H1 (cell line): Measurements from ENCODE around the gene ZNF530. TPM values are rescaled to one million over a fixed set of nuclear protein-coding genes. Genes with fewer than 3 reads are reported as not detected.
A peak's percentile ranks its signal among the peaks of the same experiment; 100 is the strongest.

ENCODE experiments used
- CTCF ChIA-PET: fragments of 300-600 bp; sonication (Branson Sonifier 250); formaldehyde crosslinking; loops from one replicate; lab custom pipeline; 2021; ENCODE audit not compliant: partially characterized antibody; lab: Charles Lee
- POLR2A ChIA-PET: fragments of 300-600 bp; sonication (Branson Sonifier 250); formaldehyde crosslinking; loops from one replicate; lab custom pipeline; 2021; ENCODE audit warnings: inconsistent platforms; ENCODE audit not compliant: partially characterized antibody; lab: Charles Lee
- DNase-seq, 2 experiments: peaks; one replicate each; pipeline versions ENCODE4 v3.0.0 to v3.0.0-alpha.2; 2010 to 2022; ENCODE audit warnings: low spot score in 2 of 2, low read depth in 1 of 2, mixed read lengths in 1 of 2
- FAIRE-seq: peaks from 2 replicates; lab custom pipeline; 2011; peaks lifted over from hg19 to GRCh38; lab: Jason Lieb, UNC
- H2AFZ ChIP-seq: 2 replicates; pipeline ENCODE4 v1.8.1; 2012; ENCODE audit warnings: low read length, inconsistent platforms
- H2AK5ac ChIP-seq: 2 replicates; pipeline ENCODE4 v1.6.1; 2013; ENCODE audit warnings: low read depth, low read length
- H2BK120ac ChIP-seq: replicated peaks from 2 replicates; pipeline ENCODE3; 2013; ENCODE audit warnings: low read depth, low read length, inconsistent platforms
- H2BK12ac ChIP-seq: 2 replicates; pipeline ENCODE4 v1.6.1; 2013; ENCODE audit warnings: low read depth, low read length
- H2BK15ac ChIP-seq: 2 replicates; pipeline ENCODE4 v1.6.1; 2013; ENCODE audit warnings: low read length
- H2BK20ac ChIP-seq: 2 replicates; pipeline ENCODE4 v1.6.1; 2013; ENCODE audit warnings: low read length
- H2BK5ac ChIP-seq: 2 replicates; pipeline ENCODE4 v1.6.1; 2013; ENCODE audit warnings: low read depth, low read length
- H3K14ac ChIP-seq: 2 replicates; pipeline ENCODE4 v1.6.1; 2013; ENCODE audit warnings: inconsistent platforms; ENCODE audit not compliant: insufficient read length
- H3K18ac ChIP-seq: 2 replicates; pipeline ENCODE4 v1.6.1; 2013; ENCODE audit warnings: low read length; ENCODE audit errors: extremely low read depth
- H3K23ac ChIP-seq: 2 replicates; pipeline ENCODE4 v1.6.1; 2013; ENCODE audit warnings: inconsistent platforms; ENCODE audit not compliant: insufficient read length
- H3K23me2 ChIP-seq: 2 replicates; pipeline ENCODE4 v1.6.1; 2013; ENCODE audit warnings: low read depth, low read length
- H3K27ac ChIP-seq: 2 replicates; pipeline ENCODE4 v1.6.1; 2011; ENCODE audit warnings: low read depth, low read length, inconsistent platforms
- H3K27me3 ChIP-seq, 4 experiments: replicated peaks in 1 of 4; 1 replicate in 1 of 4; 2 replicates in 3 of 4; pipeline versions ENCODE4 v1.6.1 to v1.8.1; 2011 to 2013; ENCODE audit warnings: low read length in 3 of 4, mild to moderate bottlenecking in 3 of 4, inconsistent platforms in 2 of 4, mixed read lengths in 2 of 4, moderate library complexity in 1 of 4; ENCODE audit not compliant: control insufficient read depth in 3 of 4, insufficient read depth in 3 of 4; ENCODE audit errors: extremely low read depth in 1 of 4
- H3K36me3 ChIP-seq, 4 experiments: 2 replicates each; pipeline versions ENCODE4 v1.6.1 to v1.8.1; 2011 to 2013; ENCODE audit warnings: mild to moderate bottlenecking in 4 of 4, low read length in 3 of 4, moderate library complexity in 2 of 4, control low read depth in 1 of 4, inconsistent platforms in 1 of 4; ENCODE audit not compliant: insufficient read depth in 4 of 4, control insufficient read depth in 2 of 4
- H3K4ac ChIP-seq: replicated peaks from 2 replicates; pipeline ENCODE3; 2013; ENCODE audit warnings: low read length, low read depth, mixed read lengths, inconsistent platforms; ENCODE audit not compliant: insufficient read length
- H3K4me1 ChIP-seq, 4 experiments: replicated peaks in 1 of 4; 1 replicate in 1 of 4; 2 replicates in 3 of 4; pipeline versions ENCODE4 v1.6.1 to v1.8.1; 2011 to 2013; ENCODE audit warnings: low read length in 3 of 4, inconsistent platforms in 2 of 4, mixed read lengths in 1 of 4; ENCODE audit not compliant: insufficient read depth in 4 of 4, control insufficient read depth in 3 of 4
- H3K4me2 ChIP-seq, 2 experiments: 2 replicates each; pipeline versions ENCODE4 v1.6.1 to v1.8.1; 2011 to 2013; ENCODE audit warnings: low read depth in 2 of 2, low read length in 2 of 2, control low read depth in 1 of 2, inconsistent platforms in 1 of 2, mild to moderate bottlenecking in 1 of 2; ENCODE audit not compliant: insufficient read depth in 1 of 2
- H3K4me3 ChIP-seq, 4 experiments: fragments of 200-600, 300-600 bp in 1 of 4; sonication (generic), shearing (Covaris generic), sonication (Bioruptor Twin) in 1 of 4; 2 replicates each; pipeline versions ENCODE4 v1.5.1 to v1.8.1; 2011 to 2016; ENCODE audit warnings: low read length in 4 of 4, low read depth in 3 of 4, control low read depth in 2 of 4, inconsistent platforms in 2 of 4, mild to moderate bottlenecking in 2 of 4, mixed read lengths in 1 of 4, moderate library complexity in 1 of 4; ENCODE audit not compliant: insufficient read depth in 2 of 4; ENCODE audit errors: extremely low read depth in 1 of 4
- H3K56ac ChIP-seq: replicated peaks from 2 replicates; pipeline ENCODE3; 2013; ENCODE audit warnings: low read depth, mild to moderate bottlenecking, mixed read lengths, low read length, inconsistent platforms; ENCODE audit not compliant: insufficient read length
- H3K79me1 ChIP-seq: 2 replicates; pipeline ENCODE4 v1.6.1; 2013; ENCODE audit warnings: low read depth, low read length, control low read depth
- H3K79me2 ChIP-seq, 2 experiments: 2 replicates each; pipeline versions ENCODE4 v1.6.1 to v1.8.1; 2012 to 2013; ENCODE audit warnings: low read length in 2 of 2, mild to moderate bottlenecking in 2 of 2, inconsistent platforms in 1 of 2; ENCODE audit not compliant: insufficient read depth in 2 of 2, control insufficient read depth in 1 of 2
- H3K9ac ChIP-seq, 4 experiments: replicated peaks in 1 of 4; 1 replicate in 1 of 4; 2 replicates in 3 of 4; pipeline versions ENCODE4 v1.6.1 to v1.8.1; 2011 to 2013; ENCODE audit warnings: low read depth in 3 of 4, low read length in 3 of 4, control low read depth in 2 of 4, mild to moderate bottlenecking in 2 of 4, moderate library complexity in 2 of 4, inconsistent platforms in 1 of 4; ENCODE audit errors: extremely low read depth in 1 of 4
- H3K9me3 ChIP-seq, 2 experiments: 2 replicates each; pipeline versions ENCODE4 v1.6.1 to v1.8.1; 2012 to 2013; ENCODE audit warnings: mild to moderate bottlenecking in 2 of 2, moderate library complexity in 2 of 2, control low read depth in 1 of 2, inconsistent platforms in 1 of 2, low read depth in 1 of 2, low read length in 1 of 2, mixed read lengths in 1 of 2; ENCODE audit not compliant: insufficient read depth in 2 of 2
- H4K20me1 ChIP-seq, 2 experiments: replicated peaks in 1 of 2; 2 replicates each; pipeline versions ENCODE3 to v1.8.1; 2011 to 2013; ENCODE audit warnings: inconsistent platforms in 2 of 2, low read length in 2 of 2, mild to moderate bottlenecking in 1 of 2; ENCODE audit not compliant: insufficient read depth in 2 of 2, control insufficient read depth in 1 of 2
- H4K5ac ChIP-seq: 2 replicates; pipeline ENCODE4 v1.6.1; 2013; ENCODE audit warnings: low read length, low read depth, mixed read lengths, inconsistent platforms; ENCODE audit not compliant: insufficient read length
- H4K8ac ChIP-seq: 2 replicates; pipeline ENCODE4 v1.8.0; 2013; ENCODE audit warnings: mild to moderate bottlenecking, moderate library complexity, low read length, inconsistent platforms; ENCODE audit not compliant: insufficient read depth; ENCODE audit errors: extremely low read depth
- H4K91ac ChIP-seq: replicated peaks from 2 replicates; pipeline ENCODE3; 2013; ENCODE audit warnings: low read length, mixed read lengths, inconsistent platforms; ENCODE audit not compliant: insufficient read length
- BACH1 ChIP-seq: IDR thresholded peaks from 2 replicates; pipeline ENCODE4 v1.6.1; 2012; ENCODE audit warnings: low read length, improper control_type of control experiment
- CHD1 ChIP-seq: IDR thresholded peaks from 2 replicates; pipeline ENCODE4 v1.6.1; 2012; ENCODE audit warnings: low read depth, low read length, improper control_type of control experiment
- CHD2 ChIP-seq: IDR thresholded peaks from 2 replicates; pipeline ENCODE4 v1.6.1; 2012; ENCODE audit warnings: low read length, improper control_type of control experiment
- EGR1 ChIP-seq: IDR thresholded peaks from 2 replicates; pipeline ENCODE4 v1.6.1; 2011; ENCODE audit warnings: low read depth, low read length, borderline replicate concordance
- GTF2F1 ChIP-seq: IDR thresholded peaks from 2 replicates; pipeline ENCODE4 v1.6.1; 2012; ENCODE audit warnings: low read depth, low read length, improper control_type of control experiment, borderline replicate concordance
- JUND ChIP-seq: IDR thresholded peaks from 2 replicates; pipeline ENCODE4 v1.6.1; 2011; ENCODE audit warnings: mild to moderate bottlenecking, improper control_type of control experiment, low read length
- KDM5A ChIP-seq: fragments of 200-600 bp; IDR thresholded peaks from 2 replicates; pipeline ENCODE4 v1.7.1; 2012; ENCODE audit warnings: mild to moderate bottlenecking, low read length, inconsistent platforms, mixed read lengths
- MAX ChIP-seq: IDR thresholded peaks from 2 replicates; pipeline ENCODE4 v1.6.1; 2012; ENCODE audit warnings: inconsistent platforms
- POLR2A ChIP-seq, 2 experiments: IDR thresholded peaks; 1 replicate in 1 of 2; 2 replicates in 1 of 2; pipeline ENCODE4 v1.6.1; 2011; ENCODE audit warnings: low read depth in 2 of 2, low read length in 2 of 2, mild to moderate bottlenecking in 2 of 2; ENCODE audit errors: control extremely low read depth in 1 of 2
- SUZ12 ChIP-seq: fragments of 200-600 bp; sonication (generic); IDR thresholded peaks from 2 replicates; pipeline ENCODE4 v1.6.1; 2012; ENCODE audit warnings: mild to moderate bottlenecking, inconsistent platforms, low read length, moderate library complexity, mixed read lengths
- TBP ChIP-seq: IDR thresholded peaks from 2 replicates; pipeline ENCODE4 v1.6.1; 2011; ENCODE audit warnings: low read depth, low read length, improper control_type of control experiment
- WGBS, 2 experiments: shearing (Covaris generic) in 1 of 2; methylation state at CpG; one replicate each; pipeline versions ENCODE4 v1.1.6 to v1.1.7; 2013 to 2015; ENCODE audit warnings: low lambda C conversion rate in 2 of 2, mixed read lengths in 2 of 2, inconsistent platforms in 1 of 2, low coverage in 1 of 2, missing lambda C conversion rate in 1 of 2; ENCODE audit not compliant: insufficient replicate concordance in 2 of 2, insufficient coverage in 1 of 2, insufficient read length in 1 of 2; ENCODE audit errors: extremely low coverage in 1 of 2, missing lambda C conversion rate in 1 of 2; 5-methylcytosine and 5-hydroxymethylcytosine counted together
- long read RNA-seq, 2 experiments: library from RNA in 1 of 2; library from capped mRNA in 1 of 2; stranded (forward); transcript quantifications; one replicate each; pipeline ENCODE4 v2.0.0, GENCODE V29; 2021; ENCODE audit warnings: inconsistent platforms in 1 of 2
- polyA minus RNA-seq, 3 experiments: library from RNA; depleted of rRNA, polyadenylated mRNA; stranded (reverse); fragments of >200 nt; gene quantifications; 1 replicate in 2 of 3; 2 replicates in 1 of 3; pipeline ENCODE4 v1.2.3, GENCODE V29; 2011
- polyA plus RNA-seq, 7 experiments: library from polyadenylated mRNA; depleted of rRNA in 3 of 7; stranded (reverse) in 5 of 7; unstranded in 2 of 7; fragments of >200 nt in 5 of 7; fragments of 200-250 nt in 2 of 7; gene quantifications; 1 replicate in 5 of 7; 2 replicates in 1 of 7; 4 replicates in 1 of 7; pipeline versions ENCODE4 v1.2.1 to v1.2.3, GENCODE V29; 2011 to 2013; ENCODE audit warnings: missing spikeins in 2 of 7, mixed read lengths in 2 of 7
- total RNA-seq: library from RNA; stranded (reverse); fragmentation: NEBNext Ultra II Directional; extraction: Animal tissue kit (Norgen Biotek cat#: 25700); gene quantifications from 2 replicates; pipeline ENCODE4 v1.2.1, GENCODE V29; 2021

Gene ZNF530
- total RNA-seq, result 6.3 and 9.3 TPM in 2 replicates
- polyA plus RNA-seq (2011; rRNA removed), result 4.2 and 4.7 TPM in 2 replicates
- polyA plus RNA-seq (2011; cell fraction: cytosol; rRNA removed), result 7.3 TPM
- 5.4 TPM for polyA plus RNA-seq (2011; cell fraction: nucleus; rRNA removed)
- polyA plus RNA-seq (2012, experiment 1 of 2), result 5.7 to 7.5 TPM (median 5.9 TPM) in 4 replicates
- polyA plus RNA-seq (2012, experiment 2 of 2), result 3.8 TPM
- polyA plus RNA-seq (2013, experiment 1 of 2), result 3.7 TPM
- polyA plus RNA-seq (2013, experiment 2 of 2), result 3.9 TPM
- polyA minus RNA-seq (2011; rRNA and poly(A)+ RNA removed), result 8.1 and 8.3 TPM in 2 replicates
- polyA minus RNA-seq (2011; cell fraction: cytosol; rRNA and poly(A)+ RNA removed), result 8.1 TPM
- polyA minus RNA-seq (2011; cell fraction: nucleus; rRNA and poly(A)+ RNA removed), result 13.6 TPM
- long read RNA-seq, experiment 1, partial matches to known transcripts, result 0 of 4 reads
- long read RNA-seq, experiment 1, other reads (novel, unspliced or antisense), result 3 of 4 reads
- long read RNA-seq, experiment 2, partial matches to known transcripts, result 0 of 1 reads
- long read RNA-seq, experiment 2, other reads (novel, unspliced or antisense), result 0 of 1 reads

GRCh38 chr19:57599761-57600383, at the start of gene ZNF530:
Gene ZNF530 (plus strand): TSS chr19:57599885. CDS start chr19:57604346, 4,461 bp downstream.
- DNase-seq, result peak; percentile 72 to 87
- TF ChIP-seq EGR1, result no peak
- no peak for TF ChIP-seq POLR2A (IDR thresholded peaks at IDR 0.05; ENCODE audit: control extremely low read depth in 1 of 2, low read depth in 2 of 2, low read length in 2 of 2)
- TF ChIP-seq SUZ12, result no peak
- no peak for TF ChIP-seq TBP
- TF ChIP-seq GTF2F1, result no peak
- peak; percentile 76; the same call in 1 of the 2 replicates for TF ChIP-seq CHD2
- no peak for TF ChIP-seq BACH1
- TF ChIP-seq CHD1, result no peak
- TF ChIP-seq MAX, result no peak
- TF ChIP-seq KDM5A, result no peak
- TF ChIP-seq JUND, result peak; percentile 25; the same call in 1 of the 2 replicates

More at GRCh38 chr19:57599761-57600383, at the start of gene ZNF530:
- ChIA-PET POLR2A (interaction anchor here (1.2 to 3.0 kb wide), 8 partner anchors 15 to 164 kb away, joined by 3 to 12 read pairs (median 6); partner anchors contain the start of genes ZIK1, ZNF134, ZNF154 and ZNF551), CTCF (interaction anchor here (0.9 to 1.4 kb wide), 2 partner anchors 11 to 51 kb away, joined by 3 read pairs; no protein-coding TSS in a partner anchor)
- 0 out of 4 replicates have a peak, but pooled peaks cover 0 to 7% of the 10 kb centered on the region in 2 experiments for H3K79me2 ChIP-seq
- H3K14ac ChIP-seq, result no peak within 1 kb of the TSS
- H2BK15ac ChIP-seq, result no peak within 1 kb of the TSS
- peaks cover 0 to 5% (median 2%) of the 10 kb centered on the region in 4 experiments; a peak in 2 of 8 replicates for H3K36me3 ChIP-seq
- H3K23me2 ChIP-seq, result peaks cover 7% of the 10 kb centered on the region
- H4K5ac ChIP-seq, result no peak within 1 kb of the TSS
- H3K27me3 ChIP-seq, result no peaks in the 10 kb centered on the region
- H3K4me1 ChIP-seq, result peaks cover 0 to 3% (median 2%) of the 10 kb centered on the region in 4 experiments; a peak in 3 of 7 replicates
- peak within 1 kb of the TSS; percentile 93 for H2AFZ ChIP-seq
- H3K4ac ChIP-seq, result no peak within 1 kb of the TSS
- no peak within 1 kb of the TSS for H2BK20ac ChIP-seq
- H3K23ac ChIP-seq, result no peak within 1 kb of the TSS
- FAIRE-seq, result peak; percentile 93
- H2BK120ac ChIP-seq, result no peak within 1 kb of the TSS
- no peak within 1 kb of the TSS for H3K56ac ChIP-seq
- H3K79me1 ChIP-seq, result peaks cover 2% of the 10 kb centered on the region; the same call in 1 of the 2 replicates
- no peak within 1 kb of the TSS for H2BK12ac ChIP-seq
- H4K8ac ChIP-seq, result peak within 1 kb of the TSS; percentile 53
- peak within 1 kb of the TSS; percentile 74 to 90 (median 82) for H3K4me3 ChIP-seq
- H3K9me3 ChIP-seq, result no peaks in the 10 kb centered on the region
- no peak within 1 kb of the TSS for H4K91ac ChIP-seq
- peak within 1 kb of the TSS; percentile 87 to 92 for H3K4me2 ChIP-seq
- H2BK5ac ChIP-seq, result no peak within 1 kb of the TSS
- WGBS, 2 experiments, result 1% methylated on average over 47 of the region's 53 CpGs; no CpG with 5 or more reads in 1 of the 2 experiments
- H3K9ac ChIP-seq, result peak within 1 kb of the TSS in 3 of 4 experiments; percentile 30 to 74 (median 45); a peak in 6 of 7 replicates
- H4K20me1 ChIP-seq, result no peaks in the 10 kb centered on the region
- H2AK5ac ChIP-seq, result no peak within 1 kb of the TSS
- H3K18ac ChIP-seq, result no peak within 1 kb of the TSS
- H3K27ac ChIP-seq, result no peak within 1 kb of the TSS
